HepG2 (cell line): ENCODE data around the gene ITIH1. TPM values are rescaled to one million over a fixed set of nuclear protein-coding genes. Genes with fewer than 3 reads are reported as not detected.

Source experiments
- ATAC-seq: fragments of 200-7000 bp; cut with Tn5 transposase; 3 replicates; pipeline ENCODE4 v1.9.1; 2020; ENCODE audit warnings: mild to moderate bottlenecking, moderate library complexity
- BruUV-seq: library from RNA; stranded (reverse); fragments of 400-500 nt; replicated peaks from 2 replicates; lab custom pipeline; 2021; lab: Mats Ljungman, UMichigan
- CTCF ChIA-PET: fragments of 300-600 bp; formaldehyde crosslinking; extraction: SDS; loops from one replicate; lab custom pipeline; 2021; ENCODE audit warnings: low total read pairs, inconsistent platforms, low intra/inter-chr PET ratio; lab: Yijun Ruan, JAX
- POLR2A ChIA-PET: fragments of 350-600 bp; sonication (Branson Sonifier 250); formaldehyde crosslinking; loops from one replicate; lab custom pipeline; 2020; ENCODE audit warnings: antibody characterized with exemption, inconsistent platforms; lab: Yijun Ruan, JAX
- DNase-seq: peaks from one replicate; pipeline ENCODE4 v3.0.0-alpha.2; 2015; ENCODE audit warnings: low spot score
- FAIRE-seq: peaks from 3 replicates; lab custom pipeline; 2011; peaks lifted over from hg19 to GRCh38; lab: Jason Lieb, UNC
- H2AFZ ChIP-seq: one replicate; pipeline ENCODE4 v1.6.1; 2011; ENCODE audit warnings: low read length, inconsistent platforms
- H3K27ac ChIP-seq: fragments of 300-600 bp; 3 replicates; pipeline ENCODE4 v1.8.0; 2011; ENCODE audit warnings: mixed run types, mild to moderate bottlenecking, mixed read lengths, low read length, inconsistent platforms; ENCODE audit not compliant: insufficient read depth; ENCODE audit errors: extremely low read length
- H3K27me3 ChIP-seq, 2 experiments: fragments of 200-600 bp in 1 of 2; 2 replicates in 1 of 2; 3 replicates in 1 of 2; pipeline versions ENCODE4 v1.6.0 to v1.8.0; 2011; ENCODE audit warnings: low read length in 2 of 2, mild to moderate bottlenecking in 2 of 2, moderate library complexity in 2 of 2, inconsistent platforms in 1 of 2; ENCODE audit not compliant: insufficient read depth in 2 of 2, control insufficient read depth in 1 of 2
- H3K36me3 ChIP-seq, 2 experiments: fragments of 200-600 bp in 1 of 2; replicated peaks in 1 of 2; 2 replicates in 1 of 2; 3 replicates in 1 of 2; pipeline versions ENCODE4 v1.5.1 to v1.8.0; 2011; ENCODE audit warnings: low read length in 2 of 2, inconsistent platforms in 1 of 2; ENCODE audit not compliant: insufficient read depth in 2 of 2, control insufficient read depth in 1 of 2
- H3K4me1 ChIP-seq: 2 replicates; pipeline ENCODE4 v1.5.1; 2012; ENCODE audit warnings: low read length, inconsistent platforms; ENCODE audit not compliant: insufficient read depth
- H3K4me2 ChIP-seq: 2 replicates; pipeline ENCODE4 v1.6.0; 2011; ENCODE audit warnings: low read depth, low read length, inconsistent platforms
- H3K4me3 ChIP-seq, 3 experiments: fragments of 200-600 bp in 1 of 3; sonication (generic), shearing (Covaris generic) in 1 of 3; replicated peaks in 1 of 3; 2 replicates each; pipeline ENCODE4 v1.5.1; 2011 to 2016; ENCODE audit warnings: low read length in 3 of 3, inconsistent platforms in 2 of 3, low read depth in 2 of 3, mild to moderate bottlenecking in 2 of 3, control low read depth in 1 of 3, mixed read lengths in 1 of 3; ENCODE audit not compliant: insufficient read depth in 1 of 3
- H3K79me2 ChIP-seq: one replicate; pipeline ENCODE4 v1.6.1; 2011; ENCODE audit warnings: low read length, inconsistent platforms; ENCODE audit not compliant: insufficient read depth
- H3K9ac ChIP-seq: 2 replicates; pipeline ENCODE4 v1.6.0; 2011; ENCODE audit warnings: mild to moderate bottlenecking, low read depth, low read length, inconsistent platforms; ENCODE audit not compliant: insufficient read depth
- H3K9me3 ChIP-seq: 2 replicates; pipeline ENCODE4 v1.5.1; 2012; ENCODE audit warnings: mild to moderate bottlenecking, low read length
- H4K20me1 ChIP-seq: 2 replicates; pipeline ENCODE4 v1.6.0; 2011; ENCODE audit warnings: inconsistent platforms, mild to moderate bottlenecking, low read length, moderate library complexity; ENCODE audit not compliant: insufficient read depth
- FOXK2 ChIP-seq: fragments of 450-650 bp; IDR thresholded peaks from 2 replicates; pipeline ENCODE4 v1.6.1; 2016
- GATAD2A ChIP-seq: IDR thresholded peaks from 2 replicates; pipeline ENCODE4 v1.6.1; 2016
- ISX ChIP-seq: sonication (generic); formaldehyde crosslinking; conservative IDR thresholded peaks from 2 replicates; pipeline ENCODE4 v1.5.0; 2020; ENCODE audit warnings: missing genetic modification reagents
- JUND ChIP-seq: sonication (generic); formaldehyde crosslinking; IDR thresholded peaks from 2 replicates; pipeline ENCODE4 v1.8.0; 2022; ENCODE audit warnings: mild to moderate bottlenecking, missing genetic modification reagents
- KAT7 ChIP-seq: IDR thresholded peaks from 2 replicates; pipeline ENCODE4 v1.6.1; 2018; ENCODE audit warnings: borderline replicate concordance, missing compliant biosample characterization
- KDM5A ChIP-seq: fragments of 200-600 bp; sonication (generic); IDR thresholded peaks from 2 replicates; pipeline ENCODE4 v1.7.0; 2018; ENCODE audit warnings: antibody characterized with exemption, mild to moderate bottlenecking, low read length, borderline replicate concordance
- PPARG ChIP-seq: conservative IDR thresholded peaks from 2 replicates; pipeline ENCODE4 v1.6.1; 2016; ENCODE audit warnings: missing biosample characterization, missing genetic modification reagents
- SP5 ChIP-seq: IDR thresholded peaks from 2 replicates; pipeline ENCODE4 v1.6.1; 2016; ENCODE audit warnings: low read depth, borderline replicate concordance
- STAG1 ChIP-seq: sonication (generic); formaldehyde crosslinking; IDR thresholded peaks from 2 replicates; pipeline ENCODE4 v1.4.0; 2020; ENCODE audit warnings: missing genetic modification reagents
- XBP1 ChIP-seq: sonication (generic); formaldehyde crosslinking; IDR thresholded peaks from 2 replicates; pipeline ENCODE4 v1.5.0; 2020; ENCODE audit warnings: missing genetic modification reagents
- ZC3H13 ChIP-seq: sonication (generic); formaldehyde crosslinking; IDR thresholded peaks from 2 replicates; pipeline ENCODE4 v1.8.1; 2023; ENCODE audit warnings: mild to moderate bottlenecking, missing genetic modification reagents, moderate library complexity
- ZNF256 ChIP-seq: sonication (generic); formaldehyde crosslinking; conservative IDR thresholded peaks from 2 replicates; pipeline ENCODE4 v1.4.0; 2020; ENCODE audit warnings: missing genetic modification reagents
- ZNF274 ChIP-seq: sonication (generic); formaldehyde crosslinking; IDR thresholded peaks from 2 replicates; pipeline ENCODE4 v1.5.1; 2020; ENCODE audit warnings: mild to moderate bottlenecking, missing genetic modification reagents
- ZNF382 ChIP-seq: sonication (generic); formaldehyde crosslinking; IDR thresholded peaks from 2 replicates; pipeline ENCODE4 v1.5.0; 2020; ENCODE audit warnings: missing genetic modification reagents, mild to moderate bottlenecking, borderline replicate concordance
- ZNF589 ChIP-seq: sonication (generic); formaldehyde crosslinking; conservative IDR thresholded peaks from 2 replicates; pipeline ENCODE4 v1.8.0; 2022; ENCODE audit warnings: mild to moderate bottlenecking, moderate library complexity, missing genetic modification reagents
- ZNF839 ChIP-seq: sonication (generic); formaldehyde crosslinking; IDR thresholded peaks from 2 replicates; pipeline ENCODE4 v1.4.0; 2020; ENCODE audit warnings: missing genetic modification reagents, mild to moderate bottlenecking, borderline replicate concordance
- ZNF891 ChIP-seq: sonication (generic); formaldehyde crosslinking; IDR thresholded peaks from 2 replicates; pipeline ENCODE4 v1.5.0; 2020; ENCODE audit warnings: mild to moderate bottlenecking, missing genetic modification reagents
- ZSCAN12 ChIP-seq: sonication (generic); formaldehyde crosslinking; IDR thresholded peaks from 2 replicates; pipeline ENCODE4 v1.9.0; 2021; ENCODE audit warnings: mild to moderate bottlenecking, missing genetic modification reagents
- WGBS: methylation state at CpG from one replicate; pipeline ENCODE4 v1.1.6; 2017; ENCODE audit warnings: low lambda C conversion rate; 5-methylcytosine and 5-hydroxymethylcytosine counted together
- in situ Hi-C: cut with HindIII; loops from 2 replicates; pipeline ENCODE4 v1.10.0; 2017; ENCODE audit warnings: low pct_unique_long_range_greater_than_20kb; ENCODE audit not compliant: extremely low pct_ligation_motif_present
- intact Hi-C: fragments of 100-400 bp; cut with micrococcal nuclease; formaldehyde crosslinking; loops from one replicate; pipeline ENCODE4 v1.10.0; 2022; ENCODE audit not compliant: unreplicated experiment
- polyA plus RNA-seq, 8 experiments: library from polyadenylated mRNA; depleted of rRNA in 3 of 8; stranded (reverse) in 7 of 8; unstranded in 1 of 8; fragments of >200 nt; fragmentation: Illumina TruSeq in 4 of 8; extraction: Trizol in 4 of 8; gene quantifications; 2 replicates each; pipeline versions ENCODE4 v1.2.1 to v1.2.3, GENCODE V29; 2011 to 2016; ENCODE audit warnings: low read depth in 4 of 8, missing spikeins in 1 of 8, mixed read lengths in 1 of 8; ENCODE audit not compliant: insufficient read depth in 1 of 8
- total RNA-seq, 5 experiments: library from RNA; depleted of rRNA; stranded (reverse); fragments of >200 nt; fragmentation: Illumina TruSeq; extraction: Trizol; gene quantifications; 2 replicates each; pipeline ENCODE4 v1.2.3, GENCODE V29; 2016; ENCODE audit warnings: low read depth in 1 of 5
- TF ChIP-seq, protein P1 (sequence below): sonication (generic); formaldehyde crosslinking; conservative IDR thresholded peaks from 2 replicates; pipeline ENCODE4 v1.4.0; 2020; ENCODE audit warnings: mild to moderate bottlenecking, missing genetic modification reagents, moderate library complexity
- TF ChIP-seq, protein P2 (sequence below): sonication (generic); formaldehyde crosslinking; IDR thresholded peaks from 2 replicates; pipeline ENCODE4 v1.4.0; 2020; ENCODE audit warnings: missing genetic modification reagents
- TF ChIP-seq, protein P3 (sequence below): IDR thresholded peaks from 2 replicates; pipeline ENCODE4 v1.6.1; 2012; ENCODE audit warnings: inconsistent platforms

The ITIH1 gene
- total and polyA plus RNA-seq, 2 of the 13 experiments (the other 11 are each of a cell fraction or from before 2014, with no cell fraction given): 12.3 to 19.6 TPM

DNA sequence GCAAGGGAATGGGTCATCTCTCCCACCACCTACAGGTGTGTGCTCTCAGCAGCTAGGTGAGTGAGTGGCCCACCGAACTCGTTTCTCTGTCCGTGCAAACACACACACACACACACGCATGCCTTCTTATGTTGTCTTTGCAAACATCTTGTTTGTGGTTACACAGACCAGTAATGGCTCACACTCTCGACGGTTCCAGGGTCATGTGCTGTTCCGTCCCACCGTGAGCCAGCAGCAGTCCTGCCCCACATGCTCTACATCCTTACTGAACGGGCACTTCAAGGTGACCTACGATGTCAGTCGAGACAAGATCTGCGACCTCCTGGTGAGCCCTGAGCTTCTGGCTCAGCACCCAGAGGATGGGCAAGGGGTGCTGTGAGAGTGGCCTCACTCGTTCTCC lies 4.3 kb downstream of the ITIH1 start:
- H3K4me1 ChIP-seq: peaks cover 78% of the 10 kb centered on the region
- in situ Hi-C loops (no loop called here), intact Hi-C loops (no loop called here)
- no peak overlapping the region for H3K27ac ChIP-seq
- H3K27me3 ChIP-seq: no peaks in the 10 kb centered on the region
- no peak overlapping the region for H2AFZ ChIP-seq
- no peak overlapping the region for H3K4me3 ChIP-seq
- POLR2A ChIA-PET: interaction anchor here (2.2 to 18.4 kb wide), 2 partner anchors 11 to 14 kb away, joined by 6 to 466 read pairs; partner anchors contain the start of genes ITIH3 and NEK4
- H3K79me2 ChIP-seq: no peaks in the 10 kb centered on the region
- no peaks in the 10 kb centered on the region for H4K20me1 ChIP-seq
- ATAC-seq (no peak), DNase-seq (no peak), FAIRE-seq (no peak)
- no peak overlapping the region for H3K4me2 ChIP-seq
- no peak overlapping the region for H3K9ac ChIP-seq
- no peaks in the 10 kb centered on the region for H3K9me3 ChIP-seq
- CTCF ChIA-PET: no interaction called here
- BruUV-seq: no TSS peak
- WGBS: 36% methylated on average over 12 of the region's 13 CpGs
- no peaks in the 10 kb centered on the region for H3K36me3 ChIP-seq
- TF ChIP-seq, protein P1, sequence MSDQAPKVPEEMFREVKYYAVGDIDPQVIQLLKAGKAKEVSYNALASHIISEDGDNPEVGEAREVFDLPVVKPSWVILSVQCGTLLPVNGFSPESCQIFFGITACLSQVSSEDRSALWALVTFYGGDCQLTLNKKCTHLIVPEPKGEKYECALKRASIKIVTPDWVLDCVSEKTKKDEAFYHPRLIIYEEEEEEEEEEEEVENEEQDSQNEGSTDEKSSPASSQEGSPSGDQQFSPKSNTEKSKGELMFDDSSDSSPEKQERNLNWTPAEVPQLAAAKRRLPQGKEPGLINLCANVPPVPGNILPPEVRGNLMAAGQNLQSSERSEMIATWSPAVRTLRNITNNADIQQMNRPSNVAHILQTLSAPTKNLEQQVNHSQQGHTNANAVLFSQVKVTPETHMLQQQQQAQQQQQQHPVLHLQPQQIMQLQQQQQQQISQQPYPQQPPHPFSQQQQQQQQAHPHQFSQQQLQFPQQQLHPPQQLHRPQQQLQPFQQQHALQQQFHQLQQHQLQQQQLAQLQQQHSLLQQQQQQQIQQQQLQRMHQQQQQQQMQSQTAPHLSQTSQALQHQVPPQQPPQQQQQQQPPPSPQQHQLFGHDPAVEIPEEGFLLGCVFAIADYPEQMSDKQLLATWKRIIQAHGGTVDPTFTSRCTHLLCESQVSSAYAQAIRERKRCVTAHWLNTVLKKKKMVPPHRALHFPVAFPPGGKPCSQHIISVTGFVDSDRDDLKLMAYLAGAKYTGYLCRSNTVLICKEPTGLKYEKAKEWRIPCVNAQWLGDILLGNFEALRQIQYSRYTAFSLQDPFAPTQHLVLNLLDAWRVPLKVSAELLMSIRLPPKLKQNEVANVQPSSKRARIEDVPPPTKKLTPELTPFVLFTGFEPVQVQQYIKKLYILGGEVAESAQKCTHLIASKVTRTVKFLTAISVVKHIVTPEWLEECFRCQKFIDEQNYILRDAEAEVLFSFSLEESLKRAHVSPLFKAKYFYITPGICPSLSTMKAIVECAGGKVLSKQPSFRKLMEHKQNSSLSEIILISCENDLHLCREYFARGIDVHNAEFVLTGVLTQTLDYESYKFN (CRISPR knock-in tag): no peak
- TF ChIP-seq FOXK2 (no peak), ZNF589 (CRISPR knock-in tag) (no peak), ZSCAN12 (no peak), ZNF274 (CRISPR knock-in tag) (no peak), ZNF382 (CRISPR knock-in tag) (no peak), PPARG (CRISPR knock-in tag) (no peak), ZC3H13 (CRISPR knock-in tag) (no peak), ISX (CRISPR knock-in tag) (no peak), ZNF256 (CRISPR knock-in tag) (no peak), KDM5A (no peak), JUND (CRISPR knock-in tag) (no peak), KAT7 (no peak), STAG1 (CRISPR knock-in tag) (no peak), ZNF891 (no peak), XBP1 (no peak), ZNF839 (no peak), GATAD2A (0 out of 2 replicates have a peak, but pooled peaks have one; percentile 20), SP5 (CRISPR knock-in tag) (no peak)
- TF ChIP-seq, protein P2, sequence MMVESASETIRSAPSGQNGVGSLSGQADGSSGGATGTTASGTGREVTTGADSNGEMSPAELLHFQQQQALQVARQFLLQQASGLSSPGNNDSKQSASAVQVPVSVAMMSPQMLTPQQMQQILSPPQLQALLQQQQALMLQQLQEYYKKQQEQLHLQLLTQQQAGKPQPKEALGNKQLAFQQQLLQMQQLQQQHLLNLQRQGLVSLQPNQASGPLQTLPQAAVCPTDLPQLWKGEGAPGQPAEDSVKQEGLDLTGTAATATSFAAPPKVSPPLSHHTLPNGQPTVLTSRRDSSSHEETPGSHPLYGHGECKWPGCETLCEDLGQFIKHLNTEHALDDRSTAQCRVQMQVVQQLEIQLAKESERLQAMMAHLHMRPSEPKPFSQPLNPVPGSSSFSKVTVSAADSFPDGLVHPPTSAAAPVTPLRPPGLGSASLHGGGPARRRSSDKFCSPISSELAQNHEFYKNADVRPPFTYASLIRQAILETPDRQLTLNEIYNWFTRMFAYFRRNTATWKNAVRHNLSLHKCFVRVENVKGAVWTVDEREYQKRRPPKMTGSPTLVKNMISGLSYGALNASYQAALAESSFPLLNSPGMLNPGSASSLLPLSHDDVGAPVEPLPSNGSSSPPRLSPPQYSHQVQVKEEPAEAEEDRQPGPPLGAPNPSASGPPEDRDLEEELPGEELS: peak; percentile 24; the same call in 1 of the 2 replicates
- TF ChIP-seq, protein P3, sequence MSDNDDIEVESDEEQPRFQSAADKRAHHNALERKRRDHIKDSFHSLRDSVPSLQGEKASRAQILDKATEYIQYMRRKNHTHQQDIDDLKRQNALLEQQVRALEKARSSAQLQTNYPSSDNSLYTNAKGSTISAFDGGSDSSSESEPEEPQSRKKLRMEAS: peak; percentile 19; the same call in 1 of the 2 replicates
